GM18517 (cell line): ENCODE measurements around the gene CASQ1.

ENCODE experiments used
- ATAC-seq: cut with Tn5 transposase; IDR thresholded peaks from one replicate; pipeline ENCODE4 v1.9.1; 2021; ENCODE audit warnings: mild to moderate bottlenecking, moderate library complexity; ENCODE audit not compliant: unreplicated experiment

The CASQ1 gene

GRCh38 chr1:160189649-160190625, at the start of gene CASQ1:
TSS of gene CASQ1 (plus strand) at chr1:160190575. CDS start at chr1:160190752, 177 bp downstream.
- no peak for ATAC-seq

GRCh38 chr1:160143695-160144094, 46.7 kb upstream of the CASQ1 start:
- no peak for ATAC-seq

DNA sequence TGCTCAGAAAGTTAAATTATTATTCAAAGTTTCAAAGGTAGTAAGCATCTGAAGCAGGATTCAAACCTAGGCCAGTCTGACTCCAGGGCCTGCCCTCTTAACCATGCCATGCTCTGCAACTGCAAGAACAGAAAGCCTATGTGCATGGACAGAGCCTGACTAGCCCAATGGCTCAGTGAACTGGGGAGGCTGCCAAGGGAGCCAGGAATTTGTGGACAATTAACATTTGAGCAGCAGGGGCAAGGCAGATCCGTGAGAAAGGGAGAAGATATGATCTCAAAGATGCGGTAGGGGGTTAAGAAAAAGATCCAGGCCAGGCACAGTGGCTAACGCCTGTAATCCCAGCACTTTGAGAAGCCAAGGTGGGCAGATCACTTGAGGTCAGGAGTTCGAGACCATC, 45.5 kb upstream of the CASQ1 start:
- ATAC-seq, result no peak

- ATAC-seq, result no peak
Measured at GRCh38 chr1:160146107-160146506, 44.3 kb upstream of the CASQ1 start.

DNA sequence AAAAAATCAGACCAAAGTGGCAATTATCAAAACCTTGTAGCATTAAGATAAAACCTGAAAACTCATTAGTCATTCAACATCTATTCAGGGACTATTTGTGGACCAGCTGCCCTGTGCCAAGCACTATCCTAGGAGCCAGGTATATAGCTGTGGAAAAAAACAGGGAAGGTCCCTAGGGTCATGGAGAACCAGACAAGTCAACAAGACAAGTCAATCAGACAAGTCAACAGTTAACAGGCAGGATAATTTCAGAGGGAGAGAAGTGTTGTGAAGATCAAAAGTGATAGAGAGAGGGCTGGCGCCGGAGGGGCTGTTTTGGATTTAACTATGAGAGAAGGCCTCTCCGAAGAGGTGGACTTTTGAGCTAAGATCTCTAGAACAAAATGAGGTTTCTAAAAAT, 42.3 kb upstream of the CASQ1 start:
- ATAC-seq, result no peak

GRCh38 chr1:160149233-160149632, 41.1 kb upstream of the CASQ1 start:
- no peak for ATAC-seq

- ATAC-seq, result no peak
Measured at GRCh38 chr1:160149716-160150115, 40.7 kb upstream of the CASQ1 start.

DNA sequence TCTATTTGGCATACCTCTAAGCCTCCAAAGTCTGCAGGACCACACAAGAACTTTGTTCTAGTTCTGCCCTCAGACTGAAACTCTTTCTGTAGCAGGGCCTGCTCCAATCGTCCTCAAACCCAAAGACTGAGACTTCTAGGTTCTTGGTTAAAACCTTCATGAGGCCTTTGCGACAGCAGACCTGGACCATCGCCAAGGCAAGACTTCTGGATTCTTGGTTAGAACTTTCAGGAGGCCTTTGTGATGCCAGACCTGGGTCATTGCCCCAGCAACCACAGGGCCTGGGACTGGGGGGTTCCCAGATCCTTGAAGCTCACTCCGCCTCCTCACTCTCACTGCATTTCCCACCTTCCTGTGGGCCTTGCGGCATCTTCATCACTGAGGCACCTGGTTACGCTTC, 39.1 kb upstream of the CASQ1 start, which contains the start of gene ATP1A4:
Gene ATP1A4 (plus strand): TSS at position 301 of the 400 bp plus-strand sequence. CDS start 438 bp downstream, outside the sequence.
- ATAC-seq, result no peak

DNA sequence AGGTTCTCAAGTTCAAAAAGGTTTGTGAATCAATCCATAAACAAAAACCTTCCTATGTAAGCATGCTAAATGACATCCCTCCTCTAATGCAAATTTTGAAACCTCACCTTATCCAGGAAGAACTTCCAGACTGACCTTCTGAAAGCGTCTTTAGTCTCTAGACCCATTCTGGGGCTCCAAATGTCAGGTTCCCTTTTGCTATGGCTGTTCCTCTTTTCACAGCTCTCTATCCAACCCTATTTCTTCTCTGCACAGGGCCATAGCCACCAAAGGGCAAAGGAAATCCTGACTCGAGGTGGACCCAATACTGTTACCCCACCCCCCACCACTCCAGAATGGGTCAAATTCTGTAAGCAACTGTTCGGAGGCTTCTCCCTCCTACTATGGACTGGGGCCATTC, 35.6 kb upstream of the CASQ1 start:
- ATAC-seq, result no peak

- ATAC-seq, result no peak
Measured at GRCh38 chr1:160156361-160156760, 34.0 kb upstream of the CASQ1 start.

- ATAC-seq, result no peak
Measured at GRCh38 chr1:160157174-160157573, 33.2 kb upstream of the CASQ1 start.

- ATAC-seq, result no peak
Measured at GRCh38 chr1:160158031-160158430, 32.3 kb upstream of the CASQ1 start.

GRCh38 chr1:160158534-160158933, 31.8 kb upstream of the CASQ1 start:
- no peak for ATAC-seq

- no peak for ATAC-seq
Measured at GRCh38 chr1:160159846-160160245, 30.5 kb upstream of the CASQ1 start.

- ATAC-seq, result no peak
Measured at GRCh38 chr1:160161965-160162705, 28.2 kb upstream of the CASQ1 start.

GRCh38 chr1:160162931-160163330, 27.4 kb upstream of the CASQ1 start:
- no peak for ATAC-seq

GRCh38 chr1:160163615-160164014, 26.8 kb upstream of the CASQ1 start:
- ATAC-seq, result no peak

DNA sequence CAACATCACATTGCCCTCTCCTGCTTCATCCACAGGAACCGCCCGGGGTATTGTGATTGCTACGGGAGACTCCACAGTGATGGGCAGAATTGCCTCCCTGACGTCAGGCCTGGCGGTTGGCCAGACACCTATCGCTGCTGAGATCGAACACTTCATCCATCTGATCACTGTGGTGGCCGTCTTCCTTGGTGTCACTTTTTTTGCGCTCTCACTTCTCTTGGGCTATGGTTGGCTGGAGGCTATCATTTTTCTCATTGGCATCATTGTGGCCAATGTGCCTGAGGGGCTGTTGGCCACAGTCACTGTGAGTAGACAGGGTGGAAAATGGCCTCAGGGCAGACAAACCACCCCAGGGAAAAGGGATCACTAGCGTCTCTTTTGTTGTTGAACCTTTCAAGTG, 26.3 kb upstream of the CASQ1 start:
- ATAC-seq, result no peak

GRCh38 chr1:160166166-160166868, 24.1 kb upstream of the CASQ1 start:
- ATAC-seq, result no peak

- ATAC-seq, result no peak
Measured at GRCh38 chr1:160167056-160167455, 23.3 kb upstream of the CASQ1 start.

DNA sequence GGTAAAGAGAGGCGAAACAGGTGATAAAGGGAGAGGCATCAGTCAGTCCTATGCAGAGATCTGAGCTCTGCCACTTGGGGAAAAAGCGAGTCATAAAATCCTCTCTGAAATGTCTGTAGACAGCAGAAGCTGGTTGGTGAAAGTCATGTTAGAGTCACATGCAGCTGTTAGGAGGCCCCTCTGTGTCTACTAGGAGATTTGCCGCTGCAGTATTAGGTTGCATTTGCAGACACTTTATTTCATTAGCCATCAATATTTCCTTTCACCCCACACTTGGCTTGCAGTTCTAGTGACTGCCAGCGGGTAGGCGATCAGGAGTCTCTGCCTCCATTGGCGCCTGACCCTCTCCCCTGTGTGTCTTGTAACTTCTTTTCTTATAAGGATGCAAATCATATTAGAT, 22.8 kb upstream of the CASQ1 start:
- no peak for ATAC-seq
